Nephron (organoid): ENCODE measurements around the gene SLC2A5.

Experiments
- H3K27ac Mint-ChIP-seq, 3 experiments: 2 replicates each; pipeline ENCODE4 v1.8.0; 2020; ENCODE audit warnings: mixed read lengths in 3 of 3, mild to moderate bottlenecking in 2 of 3, moderate library complexity in 1 of 3
- H3K27me3 Mint-ChIP-seq: 2 replicates; pipeline ENCODE4 v1.8.0; 2021; ENCODE audit warnings: low read depth, mild to moderate bottlenecking, moderate library complexity, mixed read lengths
- H3K36me3 Mint-ChIP-seq: 2 replicates; pipeline ENCODE4 v1.8.0; 2020; ENCODE audit warnings: low read depth, mixed read lengths
- H3K4me1 Mint-ChIP-seq: 2 replicates; pipeline ENCODE4 v1.8.0; 2020; ENCODE audit warnings: mixed read lengths
- H3K4me3 Mint-ChIP-seq, 3 experiments: 2 replicates each; pipeline ENCODE4 v1.8.0; 2020; ENCODE audit warnings: mild to moderate bottlenecking in 3 of 3, mixed read lengths in 3 of 3, moderate library complexity in 2 of 3
- H3K9me3 Mint-ChIP-seq: 2 replicates; pipeline ENCODE4 v1.8.0; 2020; ENCODE audit warnings: mixed read lengths
- TF ChIP-seq, protein P1 (sequence below), 3 experiments: fragments of 200-600 bp; sonication (generic); IDR thresholded peaks; one replicate each; pipeline ENCODE4 v1.5.0; 2021; ENCODE audit warnings: antibody characterized with exemption in 3 of 3; ENCODE audit not compliant: unreplicated experiment in 3 of 3

The SLC2A5 gene

DNA sequence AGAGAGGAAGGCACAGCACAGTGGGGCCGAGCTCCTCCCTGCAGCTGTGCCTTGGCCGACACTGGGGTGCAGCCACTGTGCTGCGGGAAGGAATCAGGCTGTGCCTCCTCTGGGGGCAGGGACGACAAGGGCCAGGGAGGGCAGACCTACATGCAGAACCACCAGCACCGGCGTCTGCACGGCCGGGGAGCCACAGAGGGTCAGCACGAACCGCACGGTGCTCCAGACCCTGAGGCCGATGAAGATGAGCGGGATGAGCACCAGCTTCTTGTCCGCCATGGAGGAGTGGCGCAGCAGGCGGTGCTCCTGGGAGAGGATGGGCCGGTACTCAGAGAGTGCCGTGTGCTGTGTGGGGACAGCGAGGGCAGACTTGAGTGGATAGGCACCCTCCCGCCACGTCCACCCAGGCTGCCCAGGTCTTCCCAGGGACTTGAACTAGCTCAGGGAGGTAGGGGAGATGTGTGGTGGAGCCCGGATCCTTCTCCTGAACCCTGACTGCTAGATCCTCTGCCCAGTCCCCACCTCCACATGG, 36.0 kb upstream of the SLC2A5 start:
- Mint-ChIP-seq H3K9me3 (no peaks in the 10 kb centered on the region), H3K4me1 (peaks cover 6% of the 10 kb centered on the region), H3K27ac (no peak overlapping the region), H3K4me3 (no peak overlapping the region), H3K27me3 (peaks cover 3% of the 10 kb centered on the region), H3K36me3 (peaks cover 3% of the 10 kb centered on the region)
- TF ChIP-seq, protein P1, sequence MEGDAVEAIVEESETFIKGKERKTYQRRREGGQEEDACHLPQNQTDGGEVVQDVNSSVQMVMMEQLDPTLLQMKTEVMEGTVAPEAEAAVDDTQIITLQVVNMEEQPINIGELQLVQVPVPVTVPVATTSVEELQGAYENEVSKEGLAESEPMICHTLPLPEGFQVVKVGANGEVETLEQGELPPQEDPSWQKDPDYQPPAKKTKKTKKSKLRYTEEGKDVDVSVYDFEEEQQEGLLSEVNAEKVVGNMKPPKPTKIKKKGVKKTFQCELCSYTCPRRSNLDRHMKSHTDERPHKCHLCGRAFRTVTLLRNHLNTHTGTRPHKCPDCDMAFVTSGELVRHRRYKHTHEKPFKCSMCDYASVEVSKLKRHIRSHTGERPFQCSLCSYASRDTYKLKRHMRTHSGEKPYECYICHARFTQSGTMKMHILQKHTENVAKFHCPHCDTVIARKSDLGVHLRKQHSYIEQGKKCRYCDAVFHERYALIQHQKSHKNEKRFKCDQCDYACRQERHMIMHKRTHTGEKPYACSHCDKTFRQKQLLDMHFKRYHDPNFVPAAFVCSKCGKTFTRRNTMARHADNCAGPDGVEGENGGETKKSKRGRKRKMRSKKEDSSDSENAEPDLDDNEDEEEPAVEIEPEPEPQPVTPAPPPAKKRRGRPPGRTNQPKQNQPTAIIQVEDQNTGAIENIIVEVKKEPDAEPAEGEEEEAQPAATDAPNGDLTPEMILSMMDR (IDR thresholded peaks at IDR 0.05; ENCODE audit: unreplicated experiment in 3 of 3) = no peak

DNA sequence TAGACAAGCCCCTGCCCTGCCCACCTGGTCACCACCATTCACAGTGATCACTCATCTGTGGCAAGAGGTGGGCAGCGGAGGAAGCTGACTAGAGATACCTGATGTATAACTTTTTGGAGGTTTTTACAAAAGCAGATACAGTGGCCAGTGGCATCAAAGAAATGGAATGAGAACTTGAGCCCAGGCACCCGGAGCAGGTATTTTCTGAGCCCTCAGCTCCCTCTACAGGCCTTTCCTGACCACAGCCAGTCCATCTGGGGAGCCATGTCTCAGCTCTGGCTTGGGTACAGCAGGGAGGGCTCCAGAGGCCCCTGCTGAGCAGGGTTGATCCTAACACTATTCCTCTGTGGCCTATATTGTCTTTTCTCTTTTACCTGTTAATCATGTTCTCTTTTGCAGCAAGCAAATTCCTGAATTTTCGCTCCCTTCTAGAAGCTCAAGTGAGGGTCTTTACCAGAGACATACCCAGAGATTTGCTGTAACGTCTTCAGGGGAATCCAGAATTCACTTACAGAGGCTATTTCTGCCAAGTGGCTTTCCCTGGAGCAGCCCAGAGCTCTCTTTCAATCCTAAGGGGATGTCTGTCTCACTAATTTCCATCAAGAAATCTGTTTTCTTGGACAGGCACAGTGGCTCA, 32.2 kb upstream of the SLC2A5 start:
- no peaks in the 10 kb centered on the region for H3K36me3 Mint-ChIP-seq
- no peaks in the 10 kb centered on the region for H3K4me1 Mint-ChIP-seq
- H3K4me3 Mint-ChIP-seq = no peak overlapping the region
- no peak overlapping the region for H3K27ac Mint-ChIP-seq
- TF ChIP-seq, protein P1 (IDR thresholded peaks at IDR 0.05; ENCODE audit: unreplicated experiment in 3 of 3) = peak; percentile 73 to 76 (median 75)
- peaks cover 8% of the 10 kb centered on the region for H3K9me3 Mint-ChIP-seq
- H3K27me3 Mint-ChIP-seq = peaks cover 6% of the 10 kb centered on the region

DNA sequence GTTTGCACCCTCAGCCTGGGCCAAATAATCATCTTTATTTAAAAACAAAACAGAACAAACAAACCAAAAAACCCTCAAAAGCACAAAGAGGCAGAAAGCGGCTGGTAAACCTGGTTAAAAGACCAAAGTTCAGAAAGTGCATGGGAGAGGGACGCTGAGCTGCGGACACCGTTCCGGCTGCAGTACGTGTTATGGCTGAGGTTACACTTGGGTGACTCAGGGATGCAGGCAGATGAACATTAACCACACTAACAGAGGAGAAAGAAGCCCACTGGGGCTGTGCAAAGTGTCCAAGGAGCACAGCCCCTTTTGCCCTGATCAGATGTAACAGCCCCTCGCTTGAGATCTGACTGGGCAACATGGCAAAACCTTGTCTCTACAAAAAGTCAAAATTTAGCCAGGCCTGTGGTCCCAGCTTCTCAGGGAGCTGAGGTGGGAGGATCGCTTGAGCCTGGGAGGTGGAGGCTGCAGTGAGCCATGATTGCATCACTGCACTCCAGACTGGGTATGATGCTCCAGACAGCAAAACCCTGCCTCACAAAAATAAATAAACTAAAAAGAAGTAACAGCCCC, 31.1 kb upstream of the SLC2A5 start:
- TF ChIP-seq, protein P1 (IDR thresholded peaks at IDR 0.05; ENCODE audit: unreplicated experiment in 3 of 3) = no peak

DNA sequence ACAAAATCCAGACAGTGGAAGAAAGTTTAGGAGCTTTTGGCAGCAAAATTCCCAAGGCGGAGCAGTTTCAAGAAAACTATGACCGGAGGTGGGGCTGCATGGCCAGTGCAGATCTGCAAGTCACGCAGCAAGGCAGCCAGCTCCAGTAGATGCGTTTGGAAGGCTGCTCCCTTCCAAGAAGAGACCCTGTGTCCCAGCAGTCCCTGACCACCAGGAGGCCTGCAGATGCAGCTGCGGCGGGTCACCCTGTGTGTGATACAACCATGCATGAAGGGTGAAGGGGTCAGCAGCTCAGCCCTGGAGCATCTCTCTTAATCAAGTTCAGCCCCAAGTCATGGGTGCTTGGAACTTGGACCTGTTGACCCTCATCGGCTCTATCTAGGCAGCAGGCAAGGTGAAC, 30.1 kb upstream of the SLC2A5 start:
- H3K27ac Mint-ChIP-seq = no peak overlapping the region
- H3K27me3 Mint-ChIP-seq = peaks cover 4% of the 10 kb centered on the region
- TF ChIP-seq, protein P1 (IDR thresholded peaks at IDR 0.05; ENCODE audit: unreplicated experiment in 3 of 3) = peak in 1 of 3 experiments; percentile 9
- H3K36me3 Mint-ChIP-seq = peaks cover 3% of the 10 kb centered on the region
- H3K9me3 Mint-ChIP-seq = peaks cover 16% of the 10 kb centered on the region
- H3K4me3 Mint-ChIP-seq = no peak overlapping the region
- no peaks in the 10 kb centered on the region for H3K4me1 Mint-ChIP-seq

More for the DNA sequence above, 31.1 kb upstream of the SLC2A5 start:
- Mint-ChIP-seq H3K4me1 (no peaks in the 10 kb centered on the region), H3K4me3 (no peak overlapping the region), H3K27me3 (peaks cover 6% of the 10 kb centered on the region), H3K36me3 (peaks cover 3% of the 10 kb centered on the region), H3K9me3 (peaks cover 12% of the 10 kb centered on the region), H3K27ac (peak overlapping the region in 2 of 3 experiments; percentile 61 to 68)

DNA sequence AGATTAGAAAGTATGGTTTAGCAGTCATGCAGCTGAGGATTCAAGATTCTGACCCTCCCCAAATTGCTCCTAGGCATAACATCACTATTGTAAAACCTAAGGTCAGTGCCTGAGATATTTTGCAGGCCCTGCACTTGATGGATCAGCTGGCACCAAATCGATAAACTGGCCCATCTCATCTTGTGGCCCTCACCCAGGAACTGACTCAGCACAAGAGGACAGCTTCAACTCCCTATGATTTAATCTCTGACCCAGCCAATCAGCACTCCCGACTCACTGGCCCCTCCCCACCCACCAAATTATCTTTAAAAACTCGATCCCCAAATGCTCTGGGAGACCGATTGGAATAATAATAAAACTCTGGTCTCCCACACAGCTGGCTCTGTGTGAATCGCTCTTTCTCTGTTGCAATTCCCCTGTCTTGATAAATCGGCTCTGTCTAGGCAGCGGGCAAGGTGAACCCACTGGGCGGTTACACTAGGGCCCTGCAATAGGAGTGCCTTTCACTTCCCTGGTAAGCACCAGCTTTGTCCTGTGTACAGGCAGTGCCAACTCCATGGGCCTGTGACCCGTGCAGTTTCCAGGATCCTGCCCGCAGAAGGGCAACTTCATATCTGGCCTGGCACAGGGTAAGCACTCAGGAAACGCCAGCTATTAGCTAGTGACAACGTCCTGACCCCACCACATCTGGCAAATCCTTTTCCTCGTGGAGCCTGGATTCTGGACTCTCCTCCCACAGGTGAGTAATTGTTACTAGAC, 28.7 kb upstream of the SLC2A5 start:
- Mint-ChIP-seq H3K9me3 (peaks cover 16% of the 10 kb centered on the region), H3K4me1 (no peaks in the 10 kb centered on the region), H3K27ac (no peak overlapping the region), H3K27me3 (peaks cover 3% of the 10 kb centered on the region), H3K4me3 (no peak overlapping the region), H3K36me3 (peaks cover 3% of the 10 kb centered on the region)
- TF ChIP-seq, protein P1 (IDR thresholded peaks at IDR 0.05; ENCODE audit: unreplicated experiment in 3 of 3) = no peak
